Measurements from ENCODE around the gene GPR101.

Gene GPR101

DNA sequence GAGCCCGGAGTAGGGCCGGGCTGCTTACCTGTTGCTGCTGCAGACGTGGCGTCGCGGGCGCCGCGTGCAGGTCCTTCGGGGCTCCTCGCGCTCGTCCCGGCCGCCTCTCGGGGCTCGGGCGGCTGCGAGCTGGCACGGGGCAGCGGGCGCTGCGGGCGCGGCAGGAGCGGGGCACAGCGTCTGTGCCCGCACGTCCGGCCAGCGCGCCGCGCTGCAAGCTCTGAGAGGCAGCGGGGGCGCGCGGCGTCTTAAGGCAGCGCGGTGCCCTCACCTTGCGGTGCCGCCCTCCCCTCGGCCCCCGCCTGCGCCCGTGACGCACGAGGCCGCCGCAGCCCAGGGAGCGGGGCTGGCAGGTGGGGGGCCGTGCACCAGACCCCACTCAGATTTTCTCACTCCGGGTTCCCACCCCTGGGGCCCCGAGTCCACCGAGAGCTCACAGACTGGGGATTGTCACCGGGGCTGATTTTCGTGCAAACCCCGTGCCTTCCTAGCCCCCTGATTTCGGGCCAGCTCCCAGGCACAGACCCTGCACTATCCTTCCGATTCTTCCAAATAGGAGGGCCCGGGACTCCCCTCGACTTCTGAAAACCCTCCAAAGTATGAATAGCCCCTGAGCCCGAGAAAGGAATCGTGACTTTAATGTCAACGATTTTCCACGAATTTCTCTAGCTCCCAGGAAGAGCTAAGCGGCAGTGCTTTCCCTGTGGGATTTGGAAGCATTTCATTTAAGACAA, at the start of gene GPR101:
Gene GPR101 (minus strand): TSS at position 222 of the 734 bp plus-strand sequence. CDS start 2,321 bp downstream, outside the sequence.
- TF ChIP-seq, protein P1, sequence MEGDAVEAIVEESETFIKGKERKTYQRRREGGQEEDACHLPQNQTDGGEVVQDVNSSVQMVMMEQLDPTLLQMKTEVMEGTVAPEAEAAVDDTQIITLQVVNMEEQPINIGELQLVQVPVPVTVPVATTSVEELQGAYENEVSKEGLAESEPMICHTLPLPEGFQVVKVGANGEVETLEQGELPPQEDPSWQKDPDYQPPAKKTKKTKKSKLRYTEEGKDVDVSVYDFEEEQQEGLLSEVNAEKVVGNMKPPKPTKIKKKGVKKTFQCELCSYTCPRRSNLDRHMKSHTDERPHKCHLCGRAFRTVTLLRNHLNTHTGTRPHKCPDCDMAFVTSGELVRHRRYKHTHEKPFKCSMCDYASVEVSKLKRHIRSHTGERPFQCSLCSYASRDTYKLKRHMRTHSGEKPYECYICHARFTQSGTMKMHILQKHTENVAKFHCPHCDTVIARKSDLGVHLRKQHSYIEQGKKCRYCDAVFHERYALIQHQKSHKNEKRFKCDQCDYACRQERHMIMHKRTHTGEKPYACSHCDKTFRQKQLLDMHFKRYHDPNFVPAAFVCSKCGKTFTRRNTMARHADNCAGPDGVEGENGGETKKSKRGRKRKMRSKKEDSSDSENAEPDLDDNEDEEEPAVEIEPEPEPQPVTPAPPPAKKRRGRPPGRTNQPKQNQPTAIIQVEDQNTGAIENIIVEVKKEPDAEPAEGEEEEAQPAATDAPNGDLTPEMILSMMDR (IDR thresholded peaks at IDR 0.05; ENCODE audit: borderline replicate concordance, insufficient read depth, low read depth, low read length), result no peak
- H3K4me3 ChIP-seq (ENCODE audit: low read depth, low read length), result no peak within 1 kb of the TSS

DNA sequence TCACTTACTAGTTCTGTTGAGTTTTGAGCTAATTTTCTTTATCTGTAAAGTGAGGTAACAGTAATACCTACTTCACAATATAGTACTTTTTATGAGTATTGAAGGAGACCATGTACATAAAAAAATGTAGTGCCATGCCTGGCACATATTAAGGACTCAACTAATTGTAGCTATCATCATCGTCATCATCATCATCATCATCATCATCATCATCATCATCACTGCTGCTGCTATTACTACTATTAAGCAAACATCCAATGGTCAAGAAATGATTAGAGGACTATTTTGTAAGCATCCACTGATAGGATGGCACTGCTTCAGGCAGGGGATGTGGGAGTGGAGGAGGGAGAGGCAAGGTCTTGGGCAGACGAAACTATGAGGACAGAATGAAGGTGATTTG, 47.4 kb upstream of the GPR101 start:
- TF ChIP-seq, protein P1 (IDR thresholded peaks at IDR 0.05; ENCODE audit: borderline replicate concordance, insufficient read depth, low read depth, low read length), result no peak
- H3K4me3 ChIP-seq (ENCODE audit: low read depth, low read length), result no peak overlapping the region

DNA sequence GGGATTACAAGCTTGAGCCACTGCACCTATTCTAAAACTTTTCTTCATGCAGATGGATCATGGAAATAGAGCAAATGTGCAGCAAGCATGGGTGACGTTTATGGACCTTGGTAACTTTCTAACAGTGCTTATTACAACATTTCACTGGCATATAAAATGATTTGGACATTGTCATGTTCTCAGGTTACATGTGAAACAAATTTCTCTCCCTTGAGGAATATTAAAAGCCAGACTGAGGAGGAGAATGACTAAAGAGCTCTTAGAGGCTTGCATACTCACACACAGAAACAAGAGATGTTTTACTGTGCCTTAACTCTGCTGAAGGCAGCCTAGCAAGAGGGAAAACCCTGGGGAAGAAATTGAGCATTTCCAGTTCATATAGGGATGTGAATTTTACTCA, 38.6 kb upstream of the GPR101 start:
- H3K4me3 ChIP-seq (ENCODE audit: low read depth, low read length), result no peak overlapping the region
- TF ChIP-seq, protein P1 (IDR thresholded peaks at IDR 0.05; ENCODE audit: borderline replicate concordance, insufficient read depth, low read depth, low read length), result no peak

DNA sequence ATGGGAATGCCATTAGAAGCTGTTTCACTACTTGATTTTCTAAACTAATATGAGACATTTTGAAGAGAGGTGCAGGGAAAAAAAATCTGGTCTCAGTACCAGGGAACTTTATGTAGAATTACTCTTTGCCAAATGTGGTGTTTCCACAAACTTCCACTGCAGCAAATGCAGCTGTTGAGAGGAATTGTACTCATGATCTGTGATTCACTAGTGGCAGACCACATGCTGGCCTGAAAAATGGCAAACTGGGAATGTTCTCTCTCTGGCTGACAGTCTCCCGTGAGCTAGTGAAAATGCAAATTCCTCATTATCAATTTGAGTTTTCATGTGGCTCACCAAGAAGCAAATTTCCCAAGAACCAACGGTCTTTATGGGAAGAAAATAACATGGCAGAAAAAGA, 37.8 kb upstream of the GPR101 start:
- TF ChIP-seq, protein P1 (IDR thresholded peaks at IDR 0.05; ENCODE audit: borderline replicate concordance, insufficient read depth, low read depth, low read length), result no peak

DNA sequence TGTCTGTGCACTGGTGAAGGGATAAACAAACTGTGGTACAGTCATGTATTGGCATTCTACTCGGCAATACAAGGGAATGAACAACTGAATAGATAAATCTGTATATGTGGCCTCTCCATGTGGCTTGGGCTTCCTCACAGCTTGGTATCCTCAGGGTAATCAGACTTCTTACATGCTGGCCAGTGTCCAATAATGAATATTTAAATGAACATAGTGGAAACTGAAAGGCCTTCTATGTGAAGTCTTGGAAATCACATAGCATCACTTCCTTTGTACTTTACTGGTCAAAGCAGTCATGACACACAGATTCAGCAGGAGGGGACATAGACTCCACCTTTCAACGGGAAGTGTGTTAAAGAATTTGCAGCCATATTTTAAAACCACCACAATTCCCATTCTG, 33.4 kb upstream of the GPR101 start:
- TF ChIP-seq, protein P1 (IDR thresholded peaks at IDR 0.05; ENCODE audit: borderline replicate concordance, insufficient read depth, low read depth, low read length), result no peak
- no peak overlapping the region for H3K4me3 ChIP-seq (ENCODE audit: low read depth, low read length)

More for the DNA sequence above, 37.8 kb upstream of the GPR101 start:
- no peak overlapping the region for H3K4me3 ChIP-seq (ENCODE audit: low read depth, low read length)

GRCh38 chrX:137062915-137063617, 29.3 kb upstream of the GPR101 start:
- no peak overlapping the region for H3K4me3 ChIP-seq (ENCODE audit: low read depth, low read length)
- TF ChIP-seq, protein P1 (IDR thresholded peaks at IDR 0.05; ENCODE audit: borderline replicate concordance, insufficient read depth, low read depth, low read length), result no peak

Measured in GM12875 (cell line).